HG03066 (cell line): ENCODE measurements around the gene ASPDH.
A peak's percentile ranks its signal among the peaks of the same experiment; 100 is the strongest.
"Not testable (repeated sequence)": the region's sequence is repeated elsewhere in the genome, so short reads cannot be mapped to it uniquely, and the experiment has no call there.

Experiments used
- ATAC-seq: cut with Tn5 transposase; IDR thresholded peaks from one replicate; pipeline ENCODE4 v1.9.1; 2021; ENCODE audit warnings: low read depth; ENCODE audit not compliant: unreplicated experiment

Gene ASPDH

GRCh38 chr19:50480281-50481111 is 33.2 kb downstream of the ASPDH start:
- ATAC-seq = no peak

- no peak for ATAC-seq
Measured at GRCh38 chr19:50479761-50480251, 33.9 kb downstream of the ASPDH start.

GRCh38 chr19:50478901-50479715 is 34.6 kb downstream of the ASPDH start:
- no peak for ATAC-seq

- ATAC-seq = no peak
Measured at GRCh38 chr19:50477751-50478515, 35.8 kb downstream of the ASPDH start.

DNA sequence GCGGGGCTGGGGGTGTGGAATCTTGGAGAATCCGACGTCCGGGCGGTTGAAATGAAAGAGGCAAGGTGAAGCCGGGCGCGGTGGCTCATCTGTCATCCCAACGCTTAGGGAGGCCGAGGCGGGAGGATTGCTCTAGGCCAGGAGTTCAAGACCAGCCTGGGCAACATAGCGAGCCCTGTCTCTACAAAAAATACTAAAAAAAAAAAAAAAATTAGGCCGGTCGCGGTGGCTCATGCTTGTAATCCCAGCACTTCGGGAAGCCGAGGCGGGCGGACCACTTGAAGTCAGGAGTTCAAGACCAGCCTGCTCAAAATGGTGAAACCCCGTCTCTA is 36.8 kb downstream of the ASPDH start:
- no peak for ATAC-seq

DNA sequence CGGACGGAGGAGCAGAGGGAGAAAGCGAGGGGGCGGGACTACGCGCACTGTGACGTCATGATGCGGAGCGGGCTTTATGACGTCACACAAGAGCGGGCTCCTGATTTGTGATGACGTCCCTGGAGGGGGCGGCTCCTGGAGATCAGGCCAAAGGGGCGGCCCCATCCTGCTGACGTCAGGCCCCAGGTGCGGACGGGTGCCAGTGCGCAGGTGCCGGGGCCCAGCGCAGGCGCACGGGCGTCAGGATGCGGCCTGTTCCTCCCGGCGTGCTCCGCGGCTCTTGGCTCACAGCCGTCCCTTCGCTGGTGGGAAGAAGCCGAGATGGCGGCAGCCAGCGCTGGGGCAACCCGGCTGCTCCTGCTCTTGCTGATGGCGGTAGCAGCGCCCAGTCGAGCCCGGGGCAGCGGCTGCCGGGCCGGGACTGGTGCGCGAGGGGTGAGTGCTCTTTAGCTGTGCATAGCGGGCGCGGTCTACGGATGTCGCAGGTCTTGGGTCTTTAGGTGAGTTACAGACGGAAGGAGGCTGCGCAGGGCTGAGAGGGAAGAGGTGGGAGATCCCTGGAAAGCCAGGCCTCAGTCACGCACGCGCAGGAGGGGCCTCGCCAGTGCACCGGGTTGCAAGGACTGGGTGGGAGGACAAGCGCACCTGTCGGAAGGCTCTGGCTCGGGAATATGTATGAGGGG is 37.3 kb downstream of the ASPDH start, which contains the start of the genes EMC10 and GARIN5A:
TSS of gene EMC10 (plus strand) at position 284 of the 683 bp plus-strand sequence. CDS start at position 322, 38 bp downstream.
TSS of gene GARIN5A (minus strand) at position 625 of the 683 bp plus-strand sequence. CDS start at position 165, 460 bp downstream.
- peak; percentile 68 for ATAC-seq

GRCh38 chr19:50475736-50476223 is 37.9 kb downstream of the ASPDH start:
- ATAC-seq = peak; percentile 16

DNA sequence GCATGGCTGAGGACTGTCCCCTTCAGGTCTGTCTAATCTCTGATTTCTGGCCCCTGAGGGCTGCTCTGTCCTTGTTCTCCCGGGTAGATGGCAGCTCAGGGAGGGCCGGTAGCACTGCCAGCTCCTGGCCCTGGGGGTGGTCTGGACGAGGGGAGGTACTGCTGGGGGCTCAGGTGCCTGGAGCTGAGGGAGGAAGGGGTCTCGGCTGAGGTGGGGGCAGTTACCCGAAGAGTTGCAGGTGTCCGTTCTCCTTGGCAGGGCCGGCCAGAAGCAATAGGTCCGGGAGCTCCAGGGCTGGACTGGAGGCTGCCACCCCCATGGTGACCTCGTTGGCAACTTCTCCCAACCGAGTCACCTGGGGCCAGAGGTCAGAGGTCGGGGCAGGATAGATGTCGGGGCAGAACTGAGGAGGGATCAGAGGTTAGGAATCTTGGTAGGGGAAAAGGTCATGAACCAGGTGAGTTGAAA is 38.6 kb downstream of the ASPDH start:
- ATAC-seq = no peak

GRCh38 chr19:50473336-50473735 is 40.4 kb downstream of the ASPDH start:
- ATAC-seq = not testable (repeated sequence)

DNA sequence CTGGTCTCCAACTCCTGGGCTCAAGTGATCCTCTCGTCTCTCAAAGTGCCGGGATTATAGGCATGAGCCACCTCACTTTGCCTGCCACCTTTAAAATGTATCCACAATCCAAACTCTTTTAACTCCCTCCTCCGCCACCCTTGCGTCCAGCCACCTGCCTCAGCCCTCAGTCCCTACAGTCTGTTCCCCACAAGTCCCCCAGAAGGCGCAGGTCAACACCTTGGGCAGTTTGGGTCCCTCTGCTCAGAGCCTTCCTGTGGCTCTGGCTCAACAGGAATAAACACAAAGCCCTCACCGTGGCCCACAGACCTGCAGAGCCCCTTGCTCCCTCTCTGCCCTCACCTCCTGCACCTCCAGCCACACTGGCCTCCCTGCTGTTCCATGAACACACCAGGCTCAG is 44.9 kb downstream of the ASPDH start:
- ATAC-seq = no peak

- ATAC-seq = no peak
Measured at GRCh38 chr19:50467566-50467965, 46.1 kb downstream of the ASPDH start.

DNA sequence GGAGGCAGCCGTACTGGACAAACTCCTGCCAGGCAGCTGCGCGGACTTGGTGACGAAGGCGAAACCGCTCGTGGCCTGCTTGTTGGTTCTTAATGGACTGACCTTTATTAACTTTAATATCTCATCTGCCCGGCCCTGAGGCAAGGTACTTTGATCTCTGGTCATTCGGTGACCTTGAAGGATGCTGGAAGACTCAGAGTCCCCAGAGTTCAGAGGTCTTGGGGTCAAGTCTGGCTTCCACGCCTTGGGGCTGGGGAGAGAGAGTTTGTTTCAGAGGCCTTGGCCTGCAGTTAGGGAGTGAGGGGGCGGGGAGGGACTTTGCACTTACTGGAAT is 47.0 kb downstream of the ASPDH start:
- no peak for ATAC-seq

- ATAC-seq = no peak
Measured at GRCh38 chr19:50465986-50466705, 47.6 kb downstream of the ASPDH start.

- no peak for ATAC-seq
Measured at GRCh38 chr19:50465000-50465399, 48.7 kb downstream of the ASPDH start.

GRCh38 chr19:50464348-50464747 is 49.4 kb downstream of the ASPDH start:
- ATAC-seq = no peak

- ATAC-seq = no peak
Measured at GRCh38 chr19:50462970-50463369, 50.7 kb downstream of the ASPDH start.
